ENCODE results near the gene HAUS5. TPM values are rescaled to one million over a fixed set of nuclear protein-coding genes. Genes with fewer than 3 reads are reported as not detected.
"Not testable (repeated sequence)": the region's sequence is repeated elsewhere in the genome, so short reads cannot be mapped to it uniquely, and the experiment has no call there.

The HAUS5 gene
- total RNA-seq, 2 donors from 2014 or later: 2.2 to 3.9 TPM

DNA sequence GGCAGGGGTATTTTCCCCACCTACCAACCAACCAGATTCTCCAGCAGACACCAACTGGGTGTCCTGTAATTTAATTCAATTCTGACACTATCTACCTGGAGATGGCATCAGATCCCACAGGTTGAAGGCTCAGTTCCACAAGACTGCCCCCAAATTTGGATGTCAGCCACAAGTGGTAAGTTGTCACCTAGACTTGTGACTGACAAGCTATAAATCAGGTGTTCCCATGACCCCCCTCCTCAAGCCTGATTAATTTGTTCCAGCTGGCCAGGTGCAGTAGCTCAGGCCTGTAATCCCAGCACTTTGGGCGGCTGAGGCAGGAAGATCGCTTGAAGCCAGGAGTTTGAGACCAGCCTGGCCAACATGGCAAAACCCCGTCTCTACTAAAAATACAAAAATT lies 10.6 kb upstream of the HAUS5 start:
- Histone ChIP-seq H3K4me3 (no peak overlapping the region), H3K27me3 (no peaks in the 10 kb centered on the region), H3K9me3 (peaks cover 0 to under 1% of the 10 kb centered on the region in 2 donors), H3K27ac (no peak overlapping the region), H3K36me3 (no peaks in the 10 kb centered on the region), H3K4me1 (no peaks in the 10 kb centered on the region)
- TF ChIP-seq, protein P1, sequence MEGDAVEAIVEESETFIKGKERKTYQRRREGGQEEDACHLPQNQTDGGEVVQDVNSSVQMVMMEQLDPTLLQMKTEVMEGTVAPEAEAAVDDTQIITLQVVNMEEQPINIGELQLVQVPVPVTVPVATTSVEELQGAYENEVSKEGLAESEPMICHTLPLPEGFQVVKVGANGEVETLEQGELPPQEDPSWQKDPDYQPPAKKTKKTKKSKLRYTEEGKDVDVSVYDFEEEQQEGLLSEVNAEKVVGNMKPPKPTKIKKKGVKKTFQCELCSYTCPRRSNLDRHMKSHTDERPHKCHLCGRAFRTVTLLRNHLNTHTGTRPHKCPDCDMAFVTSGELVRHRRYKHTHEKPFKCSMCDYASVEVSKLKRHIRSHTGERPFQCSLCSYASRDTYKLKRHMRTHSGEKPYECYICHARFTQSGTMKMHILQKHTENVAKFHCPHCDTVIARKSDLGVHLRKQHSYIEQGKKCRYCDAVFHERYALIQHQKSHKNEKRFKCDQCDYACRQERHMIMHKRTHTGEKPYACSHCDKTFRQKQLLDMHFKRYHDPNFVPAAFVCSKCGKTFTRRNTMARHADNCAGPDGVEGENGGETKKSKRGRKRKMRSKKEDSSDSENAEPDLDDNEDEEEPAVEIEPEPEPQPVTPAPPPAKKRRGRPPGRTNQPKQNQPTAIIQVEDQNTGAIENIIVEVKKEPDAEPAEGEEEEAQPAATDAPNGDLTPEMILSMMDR (IDR thresholded peaks at IDR 0.05): no peak
- DNase-seq (ENCODE audit: low spot score): no peak

DNA sequence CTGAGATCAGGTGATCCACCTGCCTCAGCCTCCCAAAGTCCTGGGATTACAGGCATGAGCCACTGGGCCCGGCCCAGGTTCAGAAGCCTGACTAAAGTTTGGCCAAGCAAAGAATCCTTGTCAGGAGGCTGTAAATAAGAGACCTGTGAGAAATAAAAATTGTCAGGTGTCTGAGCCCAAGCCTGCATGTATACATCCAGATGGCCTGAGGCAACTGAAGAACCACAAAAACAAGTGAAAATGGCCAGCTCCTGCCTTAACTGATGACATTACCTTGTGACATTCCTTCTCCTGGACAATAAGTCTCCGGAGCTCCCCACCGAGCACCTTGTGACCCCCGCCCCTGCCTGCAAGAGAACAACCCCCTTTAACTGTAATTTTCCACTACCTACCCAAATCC lies 8.1 kb upstream of the HAUS5 start:
- not testable (repeated sequence) for H3K4me1 ChIP-seq; DNase-seq (ENCODE audit: low spot score); H3K4me3 ChIP-seq; H3K36me3 ChIP-seq; H3K27me3 ChIP-seq; H3K27ac ChIP-seq
- peaks cover 0 to 12% of the 10 kb centered on the region in 2 donors for H3K9me3 ChIP-seq

DNA sequence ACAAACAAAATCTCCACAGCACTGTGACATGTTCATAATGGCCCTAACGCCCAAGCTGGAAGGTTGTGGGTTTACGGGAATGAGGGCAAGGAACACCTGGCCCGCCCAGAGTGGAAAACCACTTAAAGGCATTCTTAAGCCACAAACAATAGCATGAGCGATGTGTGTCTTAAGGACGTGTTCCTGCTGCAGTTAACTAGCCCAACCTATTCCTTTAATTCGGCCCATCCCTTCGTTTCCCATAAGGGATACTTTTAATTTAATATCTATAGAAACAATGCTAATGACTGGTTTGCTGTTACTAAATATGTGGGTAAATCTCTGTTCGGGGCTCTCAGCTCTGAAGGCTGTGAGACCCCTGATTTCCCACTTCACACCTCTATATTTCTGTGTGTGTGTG lies 5.4 kb upstream of the HAUS5 start:
- not testable (repeated sequence) for H3K27ac ChIP-seq; H3K36me3 ChIP-seq; H3K4me1 ChIP-seq; H3K27me3 ChIP-seq; H3K4me3 ChIP-seq; DNase-seq (ENCODE audit: low spot score)
- peaks cover 0 to 12% of the 10 kb centered on the region in 2 donors for H3K9me3 ChIP-seq

DNA sequence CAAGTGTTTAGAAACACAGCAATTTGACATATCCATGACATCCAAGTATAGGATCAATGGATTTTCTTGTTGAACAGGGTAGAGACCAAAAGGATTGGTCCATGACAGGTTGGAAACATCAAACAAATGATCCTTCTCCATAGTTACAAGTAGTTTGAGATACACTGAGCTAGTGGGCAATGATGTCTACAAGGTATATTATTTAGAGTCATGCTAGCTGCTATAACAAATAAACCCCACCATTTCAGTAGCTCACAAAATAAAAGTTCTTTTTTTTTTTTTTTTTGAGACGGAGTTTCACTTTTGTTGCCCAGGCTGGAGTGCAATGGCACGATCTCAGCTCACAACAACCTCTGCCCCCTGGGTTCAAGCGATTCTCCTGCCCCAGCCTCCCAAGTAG lies 4.9 kb upstream of the HAUS5 start:
- H3K9me3 ChIP-seq: peaks cover 0 to 12% of the 10 kb centered on the region in 2 donors
- H3K27ac ChIP-seq: no peak overlapping the region
- DNase-seq (ENCODE audit: low spot score): no peak
- no peaks in the 10 kb centered on the region for H3K36me3 ChIP-seq
- H3K4me3 ChIP-seq: no peak overlapping the region
- no peaks in the 10 kb centered on the region for H3K27me3 ChIP-seq
- TF ChIP-seq, protein P1 (IDR thresholded peaks at IDR 0.05): no peak
- peaks cover 0 to 6% of the 10 kb centered on the region in 2 donors for H3K4me1 ChIP-seq

DNA sequence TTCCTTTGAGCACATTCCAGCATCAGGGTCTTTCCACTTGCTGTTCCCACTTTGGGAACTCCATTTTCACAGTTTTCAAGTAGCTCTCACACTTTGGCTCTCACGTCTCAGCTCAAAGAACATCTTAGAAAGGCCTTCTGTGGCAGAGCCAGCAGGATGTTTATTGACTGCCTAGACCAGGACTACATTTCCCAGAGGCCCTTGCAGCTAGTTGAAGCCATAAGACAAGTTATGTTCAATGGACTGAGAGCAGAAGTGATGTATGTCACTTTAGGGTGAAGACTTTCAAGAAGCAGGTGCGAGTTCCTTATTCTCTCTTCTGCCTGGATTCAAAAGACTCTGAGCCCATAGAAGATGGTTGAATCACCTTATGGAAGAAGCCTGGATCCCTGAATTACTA lies 4.3 kb upstream of the HAUS5 start:
- H3K36me3 ChIP-seq: no peaks in the 10 kb centered on the region
- TF ChIP-seq, protein P1 (IDR thresholded peaks at IDR 0.05): no peak
- no peak overlapping the region for H3K4me3 ChIP-seq
- H3K9me3 ChIP-seq: peaks cover 0 to 12% of the 10 kb centered on the region in 2 donors
- H3K27me3 ChIP-seq: no peaks in the 10 kb centered on the region
- H3K4me1 ChIP-seq: peaks cover 0 to 12% of the 10 kb centered on the region in 2 donors
- no peak for DNase-seq (ENCODE audit: low spot score)
- no peak overlapping the region for H3K27ac ChIP-seq

DNA sequence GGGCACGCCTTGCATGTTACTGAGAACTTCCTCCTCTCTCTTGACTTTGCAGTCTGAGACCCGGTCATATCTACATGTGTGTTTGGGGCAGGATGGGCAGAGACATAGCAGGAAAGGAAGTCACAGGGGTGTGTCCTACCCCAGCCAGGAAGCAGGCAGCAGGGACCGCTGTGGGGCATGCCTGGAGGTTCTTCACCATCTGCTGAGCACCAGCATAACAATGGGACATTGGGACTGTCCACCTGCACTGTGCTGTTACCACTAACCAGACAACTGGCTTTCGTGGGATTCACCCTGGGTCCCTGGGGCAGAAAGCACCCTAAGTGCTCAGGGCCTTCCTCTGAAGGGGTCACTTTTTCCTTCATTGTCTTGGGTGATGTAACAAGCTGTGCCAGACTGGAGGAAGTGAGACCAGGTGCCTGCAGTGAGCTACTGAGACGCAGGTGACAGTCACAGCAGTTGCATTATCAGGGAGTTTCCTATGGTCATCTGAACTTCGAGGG lies 2.6 kb upstream of the HAUS5 start:
- no peak for DNase-seq (ENCODE audit: low spot score)
- Histone ChIP-seq H3K36me3 (no peaks in the 10 kb centered on the region), H3K4me3 (no peak overlapping the region), H3K4me1 (peaks cover 0 to 12% of the 10 kb centered on the region in 2 donors), H3K9me3 (peaks cover 0 to 12% of the 10 kb centered on the region in 2 donors), H3K27ac (no peak overlapping the region), H3K27me3 (no peaks in the 10 kb centered on the region)
- TF ChIP-seq, protein P1 (IDR thresholded peaks at IDR 0.05): no peak

DNA sequence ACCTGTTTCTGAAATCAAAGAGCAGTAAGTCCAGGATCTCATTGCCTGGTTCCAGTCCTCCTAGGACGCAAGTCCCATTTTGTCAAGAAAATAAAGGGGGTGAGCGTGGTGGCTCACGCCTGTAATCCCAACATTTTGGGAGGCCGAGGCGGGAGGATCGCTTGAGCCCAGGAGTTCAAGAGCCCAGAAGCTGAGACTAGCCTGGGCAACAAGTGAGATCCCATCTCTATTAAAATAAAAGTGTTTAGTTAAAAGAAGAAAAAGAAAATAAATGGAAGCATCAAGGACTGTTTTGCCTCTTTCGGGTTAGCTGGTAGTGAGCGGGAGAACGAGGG lies 344 bp upstream of the HAUS5 start:
- Histone ChIP-seq H3K4me3 (peak overlapping the region; percentile 64 to 69), H3K36me3 (no peaks in the 10 kb centered on the region), H3K9me3 (peaks cover 0 to 9% of the 10 kb centered on the region in 2 donors), H3K27me3 (no peaks in the 10 kb centered on the region), H3K27ac (no peak overlapping the region), H3K4me1 (peaks cover 0 to 12% of the 10 kb centered on the region in 2 donors)
- TF ChIP-seq, protein P1 (IDR thresholded peaks at IDR 0.05): no peak
- no peak for DNase-seq (ENCODE audit: low spot score)

Measured in right atrium auricular region (tissue), 2 donors.